Neural crest cell (in vitro differentiated cells): ENCODE measurements around the gene PIEZO2. TPM values are rescaled to one million over a fixed set of nuclear protein-coding genes. Genes with fewer than 3 reads are reported as not detected.
A peak's percentile ranks its signal among the peaks of the same experiment; 100 is the strongest.

Experiments used
- DNase-seq: peaks from one replicate; pipeline ENCODE4 v3.0.0; 2021; ENCODE audit warnings: low read depth, mixed read lengths, low spot score
- H3K27ac Mint-ChIP-seq: one replicate; pipeline ENCODE4 v1.8.0; 2021; ENCODE audit warnings: mild to moderate bottlenecking, mixed read lengths; ENCODE audit not compliant: unreplicated experiment
- H3K27me3 Mint-ChIP-seq: 2 replicates; pipeline ENCODE4 v1.8.0; 2021; ENCODE audit warnings: low read depth, mild to moderate bottlenecking, mixed read lengths
- H3K36me3 Mint-ChIP-seq: 2 replicates; pipeline ENCODE4 v1.8.0; 2021; ENCODE audit warnings: low read depth, mild to moderate bottlenecking, mixed read lengths
- H3K4me1 Mint-ChIP-seq: 2 replicates; pipeline ENCODE4 v1.8.0; 2021; ENCODE audit warnings: mixed read lengths
- H3K4me3 Mint-ChIP-seq: one replicate; pipeline ENCODE4 v1.8.0; 2021; ENCODE audit warnings: mild to moderate bottlenecking, mixed read lengths
- H3K9me3 Mint-ChIP-seq: 2 replicates; pipeline ENCODE4 v1.8.0; 2021; ENCODE audit warnings: mixed read lengths
- total RNA-seq: library from RNA; stranded (reverse); gene quantifications from 2 replicates; pipeline ENCODE4 v1.2.1, GENCODE V29; 2021
- TF ChIP-seq, protein P1 (sequence below): fragments of 200-600 bp; sonication (generic); conservative IDR thresholded peaks from 2 replicates; pipeline ENCODE4 v1.5.0; 2021; ENCODE audit warnings: antibody characterized with exemption, mild to moderate bottlenecking

The PIEZO2 gene
- total RNA-seq, 1 donor from 2014 or later: 15.5 TPM

DNA sequence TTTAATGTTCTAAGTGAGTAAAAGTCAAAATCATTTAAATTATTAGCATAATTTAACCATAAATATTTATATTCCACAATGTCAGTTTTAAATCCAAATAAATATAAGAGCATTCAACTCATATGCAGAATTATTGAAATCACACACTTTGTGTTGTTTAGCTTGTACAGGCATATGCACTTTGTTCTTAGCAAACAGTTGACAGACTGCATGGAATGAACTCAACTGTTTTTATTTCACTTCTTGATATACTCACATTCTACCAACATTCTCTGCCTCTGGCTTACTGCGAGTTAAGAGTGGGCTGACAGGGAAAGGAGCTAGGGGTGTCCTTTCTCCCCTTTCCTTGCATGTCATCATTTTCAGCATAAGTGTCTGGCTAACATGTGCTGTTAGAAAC, 7.6 kb upstream of the PIEZO2 start:
- Mint-ChIP-seq H3K27ac (no peak overlapping the region), H3K9me3 (no peaks in the 10 kb centered on the region), H3K4me1 (no peaks in the 10 kb centered on the region), H3K4me3 (no peak overlapping the region), H3K27me3 (peaks cover 1% of the 10 kb centered on the region), H3K36me3 (no peaks in the 10 kb centered on the region)
- TF ChIP-seq, protein P1, sequence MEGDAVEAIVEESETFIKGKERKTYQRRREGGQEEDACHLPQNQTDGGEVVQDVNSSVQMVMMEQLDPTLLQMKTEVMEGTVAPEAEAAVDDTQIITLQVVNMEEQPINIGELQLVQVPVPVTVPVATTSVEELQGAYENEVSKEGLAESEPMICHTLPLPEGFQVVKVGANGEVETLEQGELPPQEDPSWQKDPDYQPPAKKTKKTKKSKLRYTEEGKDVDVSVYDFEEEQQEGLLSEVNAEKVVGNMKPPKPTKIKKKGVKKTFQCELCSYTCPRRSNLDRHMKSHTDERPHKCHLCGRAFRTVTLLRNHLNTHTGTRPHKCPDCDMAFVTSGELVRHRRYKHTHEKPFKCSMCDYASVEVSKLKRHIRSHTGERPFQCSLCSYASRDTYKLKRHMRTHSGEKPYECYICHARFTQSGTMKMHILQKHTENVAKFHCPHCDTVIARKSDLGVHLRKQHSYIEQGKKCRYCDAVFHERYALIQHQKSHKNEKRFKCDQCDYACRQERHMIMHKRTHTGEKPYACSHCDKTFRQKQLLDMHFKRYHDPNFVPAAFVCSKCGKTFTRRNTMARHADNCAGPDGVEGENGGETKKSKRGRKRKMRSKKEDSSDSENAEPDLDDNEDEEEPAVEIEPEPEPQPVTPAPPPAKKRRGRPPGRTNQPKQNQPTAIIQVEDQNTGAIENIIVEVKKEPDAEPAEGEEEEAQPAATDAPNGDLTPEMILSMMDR: no peak
- DNase-seq: no peak

DNA sequence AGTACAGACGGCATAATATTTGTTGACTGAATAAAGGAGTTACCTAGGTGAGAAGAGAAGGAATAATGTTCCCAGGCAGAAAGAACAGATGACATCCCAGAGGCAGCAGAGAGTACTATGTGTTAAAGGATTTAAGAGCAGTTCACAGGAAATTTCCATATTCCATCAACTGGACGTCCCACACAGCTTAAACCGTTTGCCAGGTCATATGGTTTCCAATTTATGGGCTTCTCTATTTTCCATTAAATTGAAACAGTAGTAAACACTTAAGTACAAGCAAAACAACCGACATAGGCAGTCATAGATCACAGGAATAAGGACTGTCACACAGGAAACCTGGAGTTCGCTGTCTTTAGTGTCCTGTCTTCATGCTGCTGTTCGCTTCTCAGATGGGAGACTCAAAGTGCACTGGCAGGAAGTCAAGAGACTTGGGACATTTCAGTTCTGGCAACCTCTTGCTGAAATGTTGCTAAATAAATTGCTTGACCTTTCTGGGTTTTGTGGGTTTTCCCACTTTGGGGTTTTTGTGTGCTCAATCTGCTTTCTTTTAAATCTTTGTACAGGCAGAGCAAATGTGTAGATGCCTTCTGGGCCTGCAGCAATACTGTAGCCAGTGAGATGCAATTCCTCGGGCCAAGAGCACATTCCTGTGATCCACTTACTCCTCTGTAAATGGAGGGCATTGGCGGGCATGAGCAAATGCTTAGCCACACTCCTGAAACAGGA, 5.8 kb upstream of the PIEZO2 start:
- H3K36me3 Mint-ChIP-seq: no peaks in the 10 kb centered on the region
- no peak overlapping the region for H3K27ac Mint-ChIP-seq
- peaks cover 19% of the 10 kb centered on the region for H3K27me3 Mint-ChIP-seq
- peaks cover 2% of the 10 kb centered on the region for H3K4me1 Mint-ChIP-seq
- no peaks in the 10 kb centered on the region for H3K9me3 Mint-ChIP-seq
- DNase-seq: no peak
- TF ChIP-seq, protein P1: no peak
- no peak overlapping the region for H3K4me3 Mint-ChIP-seq

DNA sequence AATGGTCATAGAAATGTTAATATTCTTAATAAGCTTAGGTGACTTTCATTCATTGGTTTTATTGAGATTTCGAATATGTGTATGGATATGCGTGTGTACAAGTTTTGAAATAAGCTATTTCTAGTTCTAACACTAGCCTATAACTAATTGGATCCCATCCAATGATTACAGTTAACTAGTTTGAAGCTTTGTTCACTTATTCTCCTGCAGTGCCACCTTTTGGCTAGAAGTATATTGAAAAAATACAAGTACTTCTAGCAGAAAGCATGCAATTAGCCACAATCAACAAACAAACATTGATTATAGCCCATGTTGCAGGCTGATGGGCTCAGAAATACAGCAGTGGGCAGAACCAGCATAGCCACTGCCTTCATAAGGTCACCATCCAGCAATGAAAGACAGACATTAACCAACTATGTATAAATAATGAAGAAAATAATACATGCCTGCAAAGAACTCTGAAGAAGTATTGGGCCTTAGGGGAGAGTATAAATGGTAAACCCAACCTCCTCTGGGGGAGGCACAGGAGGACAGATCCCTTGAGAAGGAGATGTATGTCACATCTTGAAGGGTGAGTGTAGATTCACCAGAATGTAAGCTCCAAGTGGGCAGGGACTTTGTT, 5.1 kb upstream of the PIEZO2 start:
- H3K27me3 Mint-ChIP-seq: peaks cover 24% of the 10 kb centered on the region
- no peak overlapping the region for H3K27ac Mint-ChIP-seq
- H3K9me3 Mint-ChIP-seq: no peaks in the 10 kb centered on the region
- peak overlapping the region; percentile 39 for H3K4me3 Mint-ChIP-seq
- peaks cover 6% of the 10 kb centered on the region for H3K4me1 Mint-ChIP-seq
- H3K36me3 Mint-ChIP-seq: no peaks in the 10 kb centered on the region
- TF ChIP-seq, protein P1: peak; percentile 77
- DNase-seq: no peak

DNA sequence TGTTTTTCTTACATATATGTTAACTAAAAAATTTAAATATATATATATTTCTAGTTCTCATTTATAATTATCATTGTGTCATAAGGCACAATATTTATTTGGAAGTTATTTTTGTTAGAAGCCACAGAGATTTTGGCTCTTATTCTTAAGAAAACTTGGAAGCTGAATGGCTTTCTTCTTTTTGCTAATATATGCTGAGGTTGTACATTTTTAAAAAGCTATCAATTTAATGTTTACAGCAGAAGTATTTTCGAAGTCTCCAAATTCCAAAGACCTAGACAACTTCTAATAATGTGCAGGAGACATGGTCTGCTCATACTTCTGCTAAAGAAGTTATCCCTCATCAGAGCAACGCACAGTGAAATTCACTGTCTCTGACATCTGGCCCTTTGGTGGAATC, 3.7 kb upstream of the PIEZO2 start:
- Mint-ChIP-seq H3K36me3 (no peaks in the 10 kb centered on the region), H3K9me3 (no peaks in the 10 kb centered on the region), H3K4me1 (peaks cover 8% of the 10 kb centered on the region), H3K27ac (no peak overlapping the region), H3K27me3 (peaks cover 28% of the 10 kb centered on the region), H3K4me3 (no peak overlapping the region)
- TF ChIP-seq, protein P1: no peak
- DNase-seq: no peak

DNA sequence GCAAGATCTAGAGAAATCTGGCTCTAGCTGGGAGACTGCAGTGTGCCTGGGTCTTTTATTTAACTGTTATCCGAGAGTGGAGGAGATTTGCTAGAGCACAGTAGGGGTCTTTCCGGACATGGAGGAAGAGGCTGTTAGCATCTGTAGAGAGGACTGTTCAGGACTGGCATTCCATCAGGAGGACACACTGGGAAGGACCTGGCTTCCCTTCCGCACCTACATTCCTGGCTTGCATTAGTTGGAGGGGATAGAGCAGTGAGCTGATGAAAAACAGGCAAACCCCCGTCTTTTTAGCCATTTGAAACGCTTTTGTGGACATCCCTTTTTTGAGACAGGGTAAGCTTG, 874 bp upstream of the PIEZO2 start:
- Mint-ChIP-seq H3K4me1 (peaks cover 24% of the 10 kb centered on the region), H3K36me3 (no peaks in the 10 kb centered on the region), H3K9me3 (no peaks in the 10 kb centered on the region), H3K4me3 (peak overlapping the region; percentile 82), H3K27ac (no peak overlapping the region), H3K27me3 (peaks cover 45% of the 10 kb centered on the region)
- DNase-seq: no peak
- TF ChIP-seq, protein P1: no peak
